H1 (cell line): ENCODE results near the gene RSRC2. TPM values are rescaled to one million over a fixed set of nuclear protein-coding genes. Genes with fewer than 3 reads are reported as not detected.

Experiments
- BACH1 ChIP-seq: IDR thresholded peaks from 2 replicates; pipeline ENCODE4 v1.6.1; 2012; ENCODE audit warnings: low read length, improper control_type of control experiment
- CEBPB ChIP-seq: IDR thresholded peaks from 2 replicates; pipeline ENCODE4 v1.6.1; 2012; ENCODE audit warnings: low read depth, low read length
- EP300 ChIP-seq, 2 experiments: IDR thresholded peaks; 1 replicate in 1 of 2; 2 replicates in 1 of 2; pipeline ENCODE4 v1.6.1; 2011 to 2012; ENCODE audit warnings: low read depth in 2 of 2, low read length in 2 of 2, mild to moderate bottlenecking in 2 of 2, borderline replicate concordance in 1 of 2, inconsistent platforms in 1 of 2, moderate library complexity in 1 of 2
- JUND ChIP-seq: IDR thresholded peaks from 2 replicates; pipeline ENCODE4 v1.6.1; 2011; ENCODE audit warnings: mild to moderate bottlenecking, improper control_type of control experiment, low read length
- KDM5A ChIP-seq: fragments of 200-600 bp; IDR thresholded peaks from 2 replicates; pipeline ENCODE4 v1.7.1; 2012; ENCODE audit warnings: mild to moderate bottlenecking, low read length, inconsistent platforms, mixed read lengths
- NRF1 ChIP-seq: IDR thresholded peaks from 2 replicates; pipeline ENCODE4 v1.6.1; 2011; ENCODE audit warnings: mild to moderate bottlenecking, low read depth, low read length, improper control_type of control experiment
- POLR2A ChIP-seq, 2 experiments: IDR thresholded peaks; 1 replicate in 1 of 2; 2 replicates in 1 of 2; pipeline ENCODE4 v1.6.1; 2011; ENCODE audit warnings: low read depth in 2 of 2, low read length in 2 of 2, mild to moderate bottlenecking in 2 of 2; ENCODE audit errors: control extremely low read depth in 1 of 2
- RBBP5 ChIP-seq: IDR thresholded peaks from 2 replicates; pipeline ENCODE4 v1.7.1; 2012; ENCODE audit warnings: low read depth, mild to moderate bottlenecking, inconsistent platforms, low read length, moderate library complexity, borderline replicate concordance
- RNF2 ChIP-seq: fragments of 200-900, 300-1000 bp; sonication (generic); IDR thresholded peaks from 2 replicates; pipeline ENCODE4 v1.7.1; 2016; ENCODE audit warnings: borderline replicate concordance, low read depth, mild to moderate bottlenecking, antibody characterized with exemption, low read length; ENCODE audit not compliant: poor library complexity, severe bottlenecking; ENCODE audit errors: missing control alignments
- SAP30 ChIP-seq: fragments of 300-600 bp; sonication (generic); IDR thresholded peaks from 2 replicates; pipeline ENCODE4 v1.7.1; 2012; ENCODE audit warnings: low read length, moderate library complexity, mild to moderate bottlenecking, inconsistent platforms; ENCODE audit not compliant: insufficient read depth, insufficient replicate concordance
- SIX5 ChIP-seq: IDR thresholded peaks from 2 replicates; pipeline ENCODE4 v1.6.1; 2011; ENCODE audit warnings: mild to moderate bottlenecking, low read depth, low read length
- SP1 ChIP-seq: IDR thresholded peaks from 2 replicates; pipeline ENCODE4 v1.6.1; 2011; ENCODE audit warnings: low read depth, low read length
- SRF ChIP-seq: IDR thresholded peaks from 2 replicates; pipeline ENCODE4 v1.6.1; 2011; ENCODE audit warnings: mild to moderate bottlenecking, low read depth, low read length, moderate library complexity
- TAF1 ChIP-seq: IDR thresholded peaks from 2 replicates; pipeline ENCODE4 v1.6.1; 2011; ENCODE audit warnings: mild to moderate bottlenecking, low read depth, low read length
- TAF7 ChIP-seq: optimal IDR thresholded peaks from 2 replicates; pipeline ENCODE3; 2011; ENCODE audit warnings: low read depth, mild to moderate bottlenecking, inconsistent platforms, low read length, moderate library complexity, borderline replicate concordance
- TBP ChIP-seq: IDR thresholded peaks from 2 replicates; pipeline ENCODE4 v1.6.1; 2011; ENCODE audit warnings: low read depth, low read length, improper control_type of control experiment
- YY1 ChIP-seq: IDR thresholded peaks from 2 replicates; pipeline ENCODE4 v1.6.1; 2011; ENCODE audit warnings: low read depth, mild to moderate bottlenecking, low read length
- polyA plus RNA-seq, 7 experiments: library from polyadenylated mRNA; depleted of rRNA in 3 of 7; stranded (reverse) in 5 of 7; unstranded in 2 of 7; fragments of >200 nt in 5 of 7; fragments of 200-250 nt in 2 of 7; gene quantifications; 1 replicate in 5 of 7; 2 replicates in 1 of 7; 4 replicates in 1 of 7; pipeline versions ENCODE4 v1.2.1 to v1.2.3, GENCODE V29; 2011 to 2013; ENCODE audit warnings: missing spikeins in 2 of 7, mixed read lengths in 2 of 7
- total RNA-seq: library from RNA; stranded (reverse); fragmentation: NEBNext Ultra II Directional; extraction: Animal tissue kit (Norgen Biotek cat#: 25700); gene quantifications from 2 replicates; pipeline ENCODE4 v1.2.1, GENCODE V29; 2021
- TF ChIP-seq, protein P1 (sequence below), 3 experiments: IDR thresholded peaks; 1 replicate in 2 of 3; 2 replicates in 1 of 3; pipeline versions ENCODE4 v1.5.1 to v1.6.1; 2011; ENCODE audit warnings: low read length in 3 of 3, mild to moderate bottlenecking in 3 of 3, inconsistent platforms in 2 of 3, low read depth in 1 of 3, moderate library complexity in 1 of 3; ENCODE audit not compliant: insufficient read depth in 1 of 3; ENCODE audit errors: control extremely low read depth in 1 of 3
- TF ChIP-seq, protein P2 (sequence below): IDR thresholded peaks from 2 replicates; pipeline ENCODE4 v1.6.1; 2011; ENCODE audit warnings: low read length, improper control_type of control experiment

RSRC2 gene
- total and polyA plus RNA-seq, 2 of the 8 experiments (the other 6 are each of a cell fraction or from before 2014, with no cell fraction given) = 15.9 to 71.4 TPM

DNA sequence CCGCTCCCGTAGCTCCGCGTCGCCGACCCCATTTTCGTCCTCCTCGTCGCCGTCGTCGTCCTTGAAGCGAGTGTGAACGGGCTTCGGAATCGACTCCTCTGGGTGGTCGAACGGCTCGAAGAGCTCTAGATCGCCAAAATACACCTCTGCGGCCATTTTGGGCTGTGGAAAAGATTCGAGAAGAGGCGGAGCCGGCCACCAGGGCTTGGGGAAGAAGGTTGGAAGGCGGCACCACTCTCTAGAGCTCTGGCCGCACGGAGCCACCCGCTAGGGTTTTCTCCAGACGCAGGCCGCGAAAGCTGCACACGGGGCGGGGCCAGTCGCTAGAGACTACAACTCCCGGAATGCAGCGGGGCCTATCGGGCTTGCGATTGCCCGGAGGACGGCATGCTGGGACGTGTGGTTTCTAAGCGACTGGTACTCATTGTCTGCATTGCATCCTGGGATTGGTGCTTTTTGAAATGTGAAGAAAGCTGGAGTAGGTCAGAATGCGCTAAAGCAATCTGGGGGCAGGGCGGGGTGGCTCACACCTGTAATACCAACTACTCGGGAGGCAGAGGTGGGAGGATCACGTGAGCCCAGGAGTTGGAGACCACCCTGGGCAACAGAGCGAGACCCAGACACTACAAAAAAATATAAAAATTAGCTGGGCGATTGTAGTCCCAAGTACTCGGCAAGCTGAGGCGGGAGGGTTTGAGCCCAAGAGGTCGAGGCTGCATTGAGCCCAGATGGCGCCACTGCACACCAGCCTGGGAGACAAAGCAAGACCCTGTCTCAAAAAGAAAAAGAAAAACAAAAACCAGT lies 25.8 kb downstream of the RSRC2 start, which contains the start of gene ZCCHC8 (continued):
- peak in 1 of 2 experiments; percentile 4; a peak in 1 of 3 replicates for TF ChIP-seq EP300 (IDR thresholded peaks at IDR 0.05; ENCODE audit: borderline replicate concordance in 1 of 2, low read depth in 2 of 2, low read length in 2 of 2)
- TF ChIP-seq, protein P1, sequence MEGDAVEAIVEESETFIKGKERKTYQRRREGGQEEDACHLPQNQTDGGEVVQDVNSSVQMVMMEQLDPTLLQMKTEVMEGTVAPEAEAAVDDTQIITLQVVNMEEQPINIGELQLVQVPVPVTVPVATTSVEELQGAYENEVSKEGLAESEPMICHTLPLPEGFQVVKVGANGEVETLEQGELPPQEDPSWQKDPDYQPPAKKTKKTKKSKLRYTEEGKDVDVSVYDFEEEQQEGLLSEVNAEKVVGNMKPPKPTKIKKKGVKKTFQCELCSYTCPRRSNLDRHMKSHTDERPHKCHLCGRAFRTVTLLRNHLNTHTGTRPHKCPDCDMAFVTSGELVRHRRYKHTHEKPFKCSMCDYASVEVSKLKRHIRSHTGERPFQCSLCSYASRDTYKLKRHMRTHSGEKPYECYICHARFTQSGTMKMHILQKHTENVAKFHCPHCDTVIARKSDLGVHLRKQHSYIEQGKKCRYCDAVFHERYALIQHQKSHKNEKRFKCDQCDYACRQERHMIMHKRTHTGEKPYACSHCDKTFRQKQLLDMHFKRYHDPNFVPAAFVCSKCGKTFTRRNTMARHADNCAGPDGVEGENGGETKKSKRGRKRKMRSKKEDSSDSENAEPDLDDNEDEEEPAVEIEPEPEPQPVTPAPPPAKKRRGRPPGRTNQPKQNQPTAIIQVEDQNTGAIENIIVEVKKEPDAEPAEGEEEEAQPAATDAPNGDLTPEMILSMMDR (IDR thresholded peaks at IDR 0.05; ENCODE audit: control extremely low read depth in 1 of 3, insufficient read depth in 1 of 3, low read depth in 1 of 3, low read length in 3 of 3) = peak; percentile 5 to 24 (median 19); a peak in 2 of 4 replicates
- TF ChIP-seq POLR2A (IDR thresholded peaks at IDR 0.05; ENCODE audit: control extremely low read depth in 1 of 2, low read depth in 2 of 2, low read length in 2 of 2) = peak; percentile 81 to 85
- TF ChIP-seq KDM5A = no peak
- TF ChIP-seq TBP = peak; percentile 93
- no peak for TF ChIP-seq BACH1
- TF ChIP-seq, protein P2, sequence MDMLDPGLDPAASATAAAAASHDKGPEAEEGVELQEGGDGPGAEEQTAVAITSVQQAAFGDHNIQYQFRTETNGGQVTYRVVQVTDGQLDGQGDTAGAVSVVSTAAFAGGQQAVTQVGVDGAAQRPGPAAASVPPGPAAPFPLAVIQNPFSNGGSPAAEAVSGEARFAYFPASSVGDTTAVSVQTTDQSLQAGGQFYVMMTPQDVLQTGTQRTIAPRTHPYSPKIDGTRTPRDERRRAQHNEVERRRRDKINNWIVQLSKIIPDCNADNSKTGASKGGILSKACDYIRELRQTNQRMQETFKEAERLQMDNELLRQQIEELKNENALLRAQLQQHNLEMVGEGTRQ = peak; percentile 79
- no peak for TF ChIP-seq SRF
- TF ChIP-seq RNF2 = no peak
- 0 out of 2 replicates have a peak, but pooled peaks have one; percentile 30 for TF ChIP-seq RBBP5
- peak; percentile 93 for TF ChIP-seq TAF1
- TF ChIP-seq JUND = no peak
- TF ChIP-seq SAP30 = no peak
- peak; percentile 85 for TF ChIP-seq TAF7
- TF ChIP-seq CEBPB = 0 out of 2 replicates have a peak, but pooled peaks have one; percentile 15
- peak; percentile 69 for TF ChIP-seq SP1
- peak; percentile 94 for TF ChIP-seq YY1
- peak; percentile 94 for TF ChIP-seq SIX5
- TF ChIP-seq NRF1 = no peak
